Naive thymus-derived CD4-positive, alpha-beta T cell (primary cell): Measurements from ENCODE around the gene POMGNT2. TPM values are rescaled to one million over a fixed set of nuclear protein-coding genes. Genes with fewer than 3 reads are reported as not detected.

Experiments used
- ATAC-seq: fragments of 150-1000 bp; cut with Tn5 transposase; 2 replicates; pipeline ENCODE4 v1.10.0; 2021; ENCODE audit warnings: mild to moderate bottlenecking, moderate library complexity
- CTCF ChIA-PET: fragments of 350-600 bp; sonication (Branson Sonifier 250); formaldehyde crosslinking; loops from one replicate; lab custom pipeline; 2021; ENCODE audit warnings: antibody characterized with exemption; lab: Charles Lee
- POLR2A ChIA-PET: fragments of 350-600 bp; sonication (Branson Sonifier 250); formaldehyde crosslinking; loops from one replicate; lab custom pipeline; 2021; ENCODE audit warnings: antibody characterized with exemption, inconsistent platforms; lab: Charles Lee
- DNase-seq, 9 donors: peaks; one replicate each; pipeline versions ENCODE4 v3.0.0 to v3.0.0-alpha.2; 2020 to 2022; ENCODE audit warnings: mixed read lengths in 1 of 9
- H3K27ac ChIP-seq: one replicate; pipeline ENCODE4 v1.7.0; 2013; ENCODE audit warnings: mild to moderate bottlenecking, low read depth, low read length, moderate library complexity
- H3K27me3 ChIP-seq, 2 donors: one replicate each; pipeline ENCODE4 v1.7.0; 2013; ENCODE audit warnings: low read length in 2 of 2, mild to moderate bottlenecking in 2 of 2, moderate library complexity in 2 of 2; ENCODE audit not compliant: control insufficient read depth in 2 of 2, insufficient read depth in 2 of 2
- H3K36me3 ChIP-seq, 3 experiments: 1 replicate in 2 of 3; 2 replicates in 1 of 3; pipeline ENCODE4 v1.7.0; 2013; ENCODE audit warnings: low read length in 3 of 3, mild to moderate bottlenecking in 3 of 3, moderate library complexity in 1 of 3; ENCODE audit not compliant: insufficient read depth in 3 of 3, control insufficient read depth in 2 of 3
- H3K4me1 ChIP-seq, 2 donors: one replicate each; pipeline ENCODE4 v1.7.0; 2013; ENCODE audit warnings: low read length in 2 of 2, mild to moderate bottlenecking in 2 of 2, moderate library complexity in 1 of 2; ENCODE audit not compliant: control insufficient read depth in 2 of 2, insufficient read depth in 2 of 2
- H3K4me3 ChIP-seq: 2 replicates; pipeline ENCODE4 v1.7.0; 2013; ENCODE audit warnings: mild to moderate bottlenecking, low read length
- H3K9me3 ChIP-seq, 3 experiments: 1 replicate in 2 of 3; 2 replicates in 1 of 3; pipeline ENCODE4 v1.7.0; 2013; ENCODE audit warnings: low read length in 3 of 3; ENCODE audit not compliant: control insufficient read depth in 2 of 3
- H3K27ac Mint-ChIP-seq, 9 donors: one replicate each; pipeline ENCODE4 v1.8.0; 2020 to 2022; ENCODE audit warnings: mixed read lengths in 9 of 9, mild to moderate bottlenecking in 8 of 9, moderate library complexity in 5 of 9, inconsistent platforms in 2 of 9
- H3K27me3 Mint-ChIP-seq, 5 donors: one replicate each; pipeline ENCODE4 v1.8.0; 2021 to 2022; ENCODE audit warnings: mixed read lengths in 5 of 5, mild to moderate bottlenecking in 1 of 5
- H3K36me3 Mint-ChIP-seq, 5 donors: one replicate each; pipeline ENCODE4 v1.8.0; 2020 to 2022; ENCODE audit warnings: mixed read lengths in 5 of 5, mild to moderate bottlenecking in 3 of 5, inconsistent platforms in 1 of 5
- H3K4me1 Mint-ChIP-seq, 7 donors: one replicate each; pipeline ENCODE4 v1.8.0; 2020 to 2022; ENCODE audit warnings: mixed read lengths in 7 of 7, mild to moderate bottlenecking in 3 of 7, inconsistent platforms in 1 of 7
- H3K4me3 Mint-ChIP-seq, 10 donors: one replicate each; pipeline ENCODE4 v1.8.0; 2020 to 2022; ENCODE audit warnings: mild to moderate bottlenecking in 10 of 10, mixed read lengths in 10 of 10, moderate library complexity in 6 of 10, inconsistent platforms in 2 of 10
- H3K9me3 Mint-ChIP-seq, 11 donors: one replicate each; pipeline ENCODE4 v1.8.0; 2020 to 2022; ENCODE audit warnings: mixed read lengths in 11 of 11, mild to moderate bottlenecking in 4 of 11, inconsistent platforms in 1 of 11, moderate library complexity in 1 of 11
- intact Hi-C, 2 donors: fragments of 100-400 bp; cut with micrococcal nuclease; formaldehyde crosslinking; loops; one replicate each; pipeline ENCODE4 v1.15.1; 2023
- polyA plus RNA-seq, 2 donors: library from polyadenylated mRNA; unstranded; fragments of 300-500 nt; fragmentation: Illumina TruSeq; gene quantifications; one replicate each; pipeline ENCODE4 v1.2.3, GENCODE V29; 2021
- total RNA-seq, 6 experiments: library from RNA in 5 of 6; stranded (reverse) in 5 of 6; gene quantifications; 1 replicate in 5 of 6; 2 replicates in 1 of 6; pipeline ENCODE4 v1.2.3 and lab custom pipeline; 2021 to 2026

The POMGNT2 gene
- total and polyA plus RNA-seq, 7 experiments from 2014 or later: 3.5 to 11.0 (median 7.3) TPM

DNA sequence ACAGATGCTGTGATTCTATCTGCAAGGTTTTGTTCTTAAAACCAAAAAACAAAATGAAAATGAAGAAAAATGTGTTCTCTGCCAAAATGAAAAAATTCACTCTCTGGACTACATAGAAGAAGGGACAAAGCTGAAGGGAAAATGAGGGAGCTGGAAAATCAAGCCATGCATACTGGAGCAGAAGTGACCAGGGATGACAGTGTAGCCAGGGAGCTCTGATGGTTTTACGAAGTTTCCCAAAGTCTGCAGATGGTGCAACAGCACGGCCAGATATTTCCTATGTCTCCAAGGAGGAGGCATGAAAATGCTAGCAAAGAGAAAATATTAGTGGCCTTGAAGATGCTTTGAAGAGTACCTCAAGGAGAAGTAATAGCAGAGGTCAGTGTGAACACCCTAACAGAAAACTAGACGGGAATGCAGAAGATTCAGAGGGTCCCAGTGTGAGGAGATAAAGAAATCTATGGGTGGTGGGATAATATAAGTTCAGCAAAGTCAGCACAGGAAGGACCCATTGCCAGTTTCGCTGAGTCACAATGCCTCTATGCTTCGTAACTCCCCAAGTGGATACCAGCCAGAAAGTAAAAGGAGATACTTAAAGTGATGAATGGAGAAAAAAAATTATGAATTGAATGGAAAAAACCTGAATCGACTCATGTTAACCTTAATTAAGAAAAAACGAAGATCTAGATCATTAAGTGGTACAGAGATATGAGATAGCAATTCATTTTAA lies 39.0 kb upstream of the POMGNT2 start:
- CTCF ChIA-PET: no interaction called here
- Mint-ChIP-seq H3K4me1 (peaks cover 0 to 8% (median 6%) of the 10 kb centered on the region in 7 donors), H3K36me3 (peaks cover 0 to 3% (median 0%) of the 10 kb centered on the region in 5 donors), H3K9me3 (peaks cover 0 to 9% (median 0%) of the 10 kb centered on the region in 11 donors), H3K4me3 (no peak overlapping the region), H3K27me3 (peaks cover 0 to 16% (median 4%) of the 10 kb centered on the region in 5 donors), H3K27ac (no peak overlapping the region)
- no peak overlapping the region for H3K27ac ChIP-seq
- no peaks in the 10 kb centered on the region for H3K36me3 ChIP-seq
- H3K4me1 ChIP-seq: no peaks in the 10 kb centered on the region
- POLR2A ChIA-PET: no interaction called here
- no peaks in the 10 kb centered on the region for H3K27me3 ChIP-seq
- intact Hi-C loops: no loop called here
- no peaks in the 10 kb centered on the region for H3K9me3 ChIP-seq
- ATAC-seq (no peak), DNase-seq (no peak)
- H3K4me3 ChIP-seq: no peak overlapping the region

GRCh38 chr3:43142472-43142871 lies 36.6 kb upstream of the POMGNT2 start:
- Mint-ChIP-seq H3K36me3 (peaks cover 0 to 4% (median 0%) of the 10 kb centered on the region in 5 donors), H3K4me3 (no peak overlapping the region), H3K4me1 (peaks cover 0 to 8% (median 6%) of the 10 kb centered on the region in 7 donors), H3K27me3 (peaks cover 0 to 15% (median 0%) of the 10 kb centered on the region in 5 donors), H3K9me3 (peaks cover 0 to 8% (median 5%) of the 10 kb centered on the region in 11 donors), H3K27ac (peak overlapping the region in 1 of 9 donors; percentile 37)
- no peaks in the 10 kb centered on the region for H3K36me3 ChIP-seq
- no peaks in the 10 kb centered on the region for H3K27me3 ChIP-seq
- H3K9me3 ChIP-seq: no peaks in the 10 kb centered on the region
- H3K27ac ChIP-seq: no peak overlapping the region
- ATAC-seq (no peak), DNase-seq (no peak)
- no peak overlapping the region for H3K4me3 ChIP-seq
- intact Hi-C loops: no loop called here
- CTCF ChIA-PET: no interaction called here
- no peaks in the 10 kb centered on the region for H3K4me1 ChIP-seq
- POLR2A ChIA-PET: no interaction called here

- Mint-ChIP-seq H3K9me3 (peaks cover 0 to 21% (median 9%) of the 10 kb centered on the region in 11 donors), H3K4me1 (peaks cover 0 to 7% (median 6%) of the 10 kb centered on the region in 7 donors), H3K36me3 (peaks cover 0 to 11% (median 0%) of the 10 kb centered on the region in 5 donors), H3K27me3 (peaks cover 0 to 7% (median 0%) of the 10 kb centered on the region in 5 donors), H3K27ac (no peak overlapping the region), H3K4me3 (no peak overlapping the region)
- Histone ChIP-seq H3K27me3 (no peaks in the 10 kb centered on the region), H3K27ac (no peak overlapping the region), H3K4me1 (no peaks in the 10 kb centered on the region), H3K4me3 (no peak overlapping the region), H3K9me3 (peaks cover 0 to 4% (median 0%) of the 10 kb centered on the region in 3 experiments), H3K36me3 (no peaks in the 10 kb centered on the region)
- no peak for ATAC-seq
- POLR2A ChIA-PET: interaction anchor here (0.8 kb wide), 1 partner anchor 233 kb away, joined by 3 read pairs; the partner anchor contains the start of gene ZNF662
- intact Hi-C loops: no loop called here
- CTCF ChIA-PET: no interaction called here
- DNase-seq: no peak
These were observed 32.8 kb upstream of the POMGNT2 start for GRCh38 chr3:43138488-43139231.

GRCh38 chr3:43132870-43133636 lies 27.2 kb upstream of the POMGNT2 start:
- Histone ChIP-seq H3K36me3 (no peaks in the 10 kb centered on the region), H3K27me3 (no peaks in the 10 kb centered on the region), H3K4me1 (no peaks in the 10 kb centered on the region), H3K27ac (no peak overlapping the region), H3K4me3 (no peak overlapping the region), H3K9me3 (peaks cover 0 to 4% (median 0%) of the 10 kb centered on the region in 3 experiments)
- peaks cover 0 to 5% (median 0%) of the 10 kb centered on the region in 5 donors for H3K27me3 Mint-ChIP-seq
- DNase-seq: no peak
- peaks cover 0 to 18% (median 9%) of the 10 kb centered on the region in 11 donors for H3K9me3 Mint-ChIP-seq
- CTCF ChIA-PET: no interaction called here
- no peak for ATAC-seq
- H3K27ac Mint-ChIP-seq: no peak overlapping the region
- H3K4me3 Mint-ChIP-seq: no peak overlapping the region
- no peaks in the 10 kb centered on the region for H3K4me1 Mint-ChIP-seq
- H3K36me3 Mint-ChIP-seq: peaks cover 0 to 11% (median 0%) of the 10 kb centered on the region in 5 donors
- intact Hi-C loops: no loop called here
- POLR2A ChIA-PET: no interaction called here

- ChIA-PET POLR2A (no interaction called here), CTCF (no interaction called here)
- H3K9me3 ChIP-seq: peaks cover 0 to 4% (median 0%) of the 10 kb centered on the region in 3 experiments
These were observed 26.3 kb upstream of the POMGNT2 start for GRCh38 chr3:43132193-43132592.

GRCh38 chr3:43128464-43128863 lies 22.6 kb upstream of the POMGNT2 start:
- CTCF ChIA-PET: no interaction called here
- H3K36me3 Mint-ChIP-seq: peaks cover 0 to 13% (median 0%) of the 10 kb centered on the region in 5 donors
- Histone ChIP-seq H3K4me1 (no peaks in the 10 kb centered on the region), H3K27ac (no peak overlapping the region), H3K27me3 (no peaks in the 10 kb centered on the region), H3K4me3 (no peak overlapping the region), H3K36me3 (no peaks in the 10 kb centered on the region), H3K9me3 (no peaks in the 10 kb centered on the region)
- peaks cover 0 to 16% (median 6%) of the 10 kb centered on the region in 11 donors for H3K9me3 Mint-ChIP-seq
- no peak overlapping the region for H3K27ac Mint-ChIP-seq
- no peak for DNase-seq
- intact Hi-C loops: no loop called here
- POLR2A ChIA-PET: no interaction called here
- H3K27me3 Mint-ChIP-seq: peaks cover 0 to 17% (median 7%) of the 10 kb centered on the region in 5 donors
- no peak overlapping the region for H3K4me3 Mint-ChIP-seq
- no peak for ATAC-seq
- H3K4me1 Mint-ChIP-seq: no peaks in the 10 kb centered on the region

More at GRCh38 chr3:43132193-43132592, 26.3 kb upstream of the POMGNT2 start:
- ATAC-seq (no peak), DNase-seq (no peak)
- no peaks in the 10 kb centered on the region for H3K4me1 ChIP-seq
- intact Hi-C loops: no loop called here
- Mint-ChIP-seq H3K4me3 (no peak overlapping the region), H3K4me1 (no peaks in the 10 kb centered on the region), H3K9me3 (peaks cover 0 to 13% (median 8%) of the 10 kb centered on the region in 11 donors), H3K36me3 (peaks cover 0 to 7% (median 0%) of the 10 kb centered on the region in 5 donors), H3K27me3 (peaks cover 0 to 6% (median 0%) of the 10 kb centered on the region in 5 donors), H3K27ac (no peak overlapping the region)
- H3K36me3 ChIP-seq: no peaks in the 10 kb centered on the region
- no peak overlapping the region for H3K27ac ChIP-seq
- no peaks in the 10 kb centered on the region for H3K27me3 ChIP-seq
- H3K4me3 ChIP-seq: no peak overlapping the region
